ENCODE data around the gene AIM2. TPM values are rescaled to one million over a fixed set of nuclear protein-coding genes. Genes with fewer than 3 reads are reported as not detected.

The AIM2 gene
- total RNA-seq, 4 donors from 2014 or later = 6.0 to 10.3 TPM; not detected in 2

DNA sequence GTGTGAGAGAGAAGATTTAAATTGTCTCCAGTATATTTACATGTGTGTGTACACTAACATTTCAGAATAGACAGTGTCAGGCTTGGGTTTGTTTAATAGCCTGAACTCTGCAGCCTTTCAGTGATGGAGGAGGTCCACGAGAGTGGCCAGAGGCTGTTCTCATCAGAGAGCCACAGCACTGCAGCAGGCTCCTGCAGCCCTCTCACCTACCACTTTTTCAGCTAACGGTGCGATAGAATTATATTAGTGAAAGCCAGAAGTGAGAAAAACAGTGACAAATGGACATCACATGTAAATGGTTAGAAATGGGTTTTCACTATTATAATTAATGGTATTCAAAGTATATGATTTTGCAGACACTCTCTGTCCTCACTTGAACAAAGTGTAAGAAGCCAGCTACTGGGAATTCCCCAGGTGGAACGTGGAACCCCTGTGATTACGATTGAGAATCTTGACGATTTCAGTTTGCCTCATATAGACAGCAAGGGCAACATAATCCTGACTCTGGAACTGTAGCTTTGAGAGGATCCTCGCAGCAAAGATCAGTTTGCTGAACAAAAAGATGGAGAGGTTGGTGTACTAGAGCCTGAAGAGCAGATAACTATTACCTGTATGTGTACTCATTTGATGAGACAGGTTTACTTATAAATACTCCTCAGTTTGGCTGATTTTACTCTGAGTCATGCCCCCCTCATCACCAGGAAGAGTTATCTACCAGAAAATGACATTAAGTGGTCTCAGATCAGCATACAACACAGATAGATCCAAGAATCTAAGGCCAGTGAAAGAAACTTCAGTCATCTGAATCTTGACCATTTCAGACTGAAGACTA lies 35.5 kb downstream of the AIM2 start:
- H3K27me3 ChIP-seq = no peaks in the 10 kb centered on the region
- H3K36me3 ChIP-seq = peaks cover 0 to 17% (median 3%) of the 10 kb centered on the region in 4 donors
- DNase-seq = no peak
- H3K9me3 ChIP-seq = no peaks in the 10 kb centered on the region
- intact Hi-C loops (cut with DNase I; ENCODE audit: low total_unique reads) (no loop called here), in situ Hi-C loops (cut with MboI; ENCODE audit: low pct_ligation_motif_present in 1 of 4, low pct_unique_long_range_greater_than_20kb in 1 of 4, low sequenced_read_pairs in 3 of 4) (no loop called here)
- peaks cover 0 to 7% (median 0%) of the 10 kb centered on the region in 4 donors for H3K4me1 ChIP-seq
- 69 to 72% methylated on average over 3 to 7 of the region's 7 CpGs for WGBS, 2 donors (ENCODE audit: low coverage in 1 of 2)
- no peak overlapping the region for H3K4me3 ChIP-seq
- no peak overlapping the region for H3K27ac ChIP-seq
- TF ChIP-seq EP300 (IDR thresholded peaks at IDR 0.05; ENCODE audit: low read depth) (no peak), POLR2AphosphoS5 (IDR thresholded peaks at IDR 0.05) (no peak), CTCF (IDR thresholded peaks at IDR 0.05) (no peak), POLR2A (IDR thresholded peaks at IDR 0.05) (no peak)

GRCh38 chr1:159040206-159040605 lies 36.4 kb downstream of the AIM2 start:
- DNase-seq = no peak

GRCh38 chr1:159030877-159031447 lies 45.6 kb downstream of the AIM2 start:
- H3K36me3 ChIP-seq = peaks cover 0 to 34% (median 5%) of the 10 kb centered on the region in 4 donors
- 81 to 90% methylated on average over 2 to 3 of the region's 3 CpGs for WGBS, 2 donors (ENCODE audit: low coverage in 1 of 2)

More at GRCh38 chr1:159040206-159040605, 36.4 kb downstream of the AIM2 start:
- no peaks in the 10 kb centered on the region for H3K27me3 ChIP-seq
- H3K27ac ChIP-seq = no peak overlapping the region
- H3K4me1 ChIP-seq = peaks cover 0 to 7% (median 0%) of the 10 kb centered on the region in 4 donors
- no peaks in the 10 kb centered on the region for H3K9me3 ChIP-seq
- intact Hi-C loops (cut with DNase I; ENCODE audit: low total_unique reads) = no loop called here
- WGBS, 2 donors (ENCODE audit: low coverage in 1 of 2) = 86 to 89% methylated on average over 1 of the region's 1 CpG
- TF ChIP-seq CTCF (IDR thresholded peaks at IDR 0.05) (no peak), POLR2A (IDR thresholded peaks at IDR 0.05) (no peak), POLR2AphosphoS5 (IDR thresholded peaks at IDR 0.05) (no peak), EP300 (IDR thresholded peaks at IDR 0.05; ENCODE audit: low read depth) (no peak)
- peaks cover 0 to 15% (median 3%) of the 10 kb centered on the region in 4 donors for H3K36me3 ChIP-seq
- H3K4me3 ChIP-seq = no peak overlapping the region
- in situ Hi-C loops (cut with MboI; ENCODE audit: low pct_ligation_motif_present in 1 of 4, low pct_unique_long_range_greater_than_20kb in 1 of 4, low sequenced_read_pairs in 3 of 4) = no loop called here

More at GRCh38 chr1:159030877-159031447, 45.6 kb downstream of the AIM2 start:
- Histone ChIP-seq H3K27ac (no peak overlapping the region), H3K4me1 (no peaks in the 10 kb centered on the region), H3K9me3 (no peaks in the 10 kb centered on the region), H3K4me3 (no peak overlapping the region), H3K27me3 (no peaks in the 10 kb centered on the region)
- TF ChIP-seq CTCF (IDR thresholded peaks at IDR 0.05) (no peak), POLR2AphosphoS5 (IDR thresholded peaks at IDR 0.05) (no peak)
- intact Hi-C loops (cut with DNase I; ENCODE audit: low total_unique reads) = no loop called here
- in situ Hi-C loops (cut with MboI; ENCODE audit: low pct_ligation_motif_present in 1 of 4, low pct_unique_long_range_greater_than_20kb in 1 of 4, low sequenced_read_pairs in 3 of 4) = no loop called here
- no peak for DNase-seq

All from transverse colon (tissue), 4 donors.